Iris pigment epithelial cell (primary cell): ENCODE data around the gene ANTXR1.
"Not testable (repeated sequence)": the region's sequence is repeated elsewhere in the genome, so short reads cannot be mapped to it uniquely, and the experiment has no call there.

ENCODE experiments used
- DNase-seq: peaks from one replicate; pipeline ENCODE4 v3.0.0-alpha.2; 2011; ENCODE audit warnings: low read depth

ANTXR1 gene

GRCh38 chr2:69165091-69165880, 152.3 kb downstream of the ANTXR1 start:
- no peak for DNase-seq

- no peak for DNase-seq
These were observed 153.5 kb downstream of the ANTXR1 start for GRCh38 chr2:69166465-69166811.

DNA sequence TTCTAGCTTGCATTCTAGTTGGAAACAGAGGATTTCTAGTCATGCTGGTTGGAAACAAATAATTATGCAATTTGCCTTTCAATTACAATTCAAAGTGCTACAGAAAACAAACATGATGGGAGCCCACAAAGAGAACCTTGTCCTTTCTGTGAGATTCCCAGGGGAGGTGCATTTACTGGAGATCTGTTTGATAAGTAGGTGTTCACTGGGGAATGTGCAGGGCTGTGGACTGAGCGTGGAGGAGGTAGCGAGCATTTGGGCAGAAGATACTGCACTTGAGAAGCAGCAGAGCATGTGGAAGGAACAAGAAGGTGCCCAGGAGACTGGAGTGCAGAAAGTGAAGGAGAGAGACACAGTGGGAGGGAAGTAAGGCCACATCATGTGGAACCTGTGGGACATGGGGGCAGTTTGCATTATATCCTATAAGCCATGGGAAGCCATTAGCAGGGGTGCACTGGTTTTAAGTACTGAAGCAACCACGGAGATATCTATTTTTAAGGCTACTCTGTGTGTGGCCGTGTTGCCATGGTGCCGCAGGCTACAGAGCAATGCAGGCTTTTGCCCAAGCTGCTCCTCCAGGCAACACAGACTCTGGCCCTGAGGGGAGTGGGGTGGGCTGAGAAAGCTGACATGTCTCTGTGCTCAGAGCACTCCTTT, 154.0 kb downstream of the ANTXR1 start:
- no peak for DNase-seq

- no peak for DNase-seq
These were observed 154.5 kb downstream of the ANTXR1 start for GRCh38 chr2:69167469-69167822.

DNA sequence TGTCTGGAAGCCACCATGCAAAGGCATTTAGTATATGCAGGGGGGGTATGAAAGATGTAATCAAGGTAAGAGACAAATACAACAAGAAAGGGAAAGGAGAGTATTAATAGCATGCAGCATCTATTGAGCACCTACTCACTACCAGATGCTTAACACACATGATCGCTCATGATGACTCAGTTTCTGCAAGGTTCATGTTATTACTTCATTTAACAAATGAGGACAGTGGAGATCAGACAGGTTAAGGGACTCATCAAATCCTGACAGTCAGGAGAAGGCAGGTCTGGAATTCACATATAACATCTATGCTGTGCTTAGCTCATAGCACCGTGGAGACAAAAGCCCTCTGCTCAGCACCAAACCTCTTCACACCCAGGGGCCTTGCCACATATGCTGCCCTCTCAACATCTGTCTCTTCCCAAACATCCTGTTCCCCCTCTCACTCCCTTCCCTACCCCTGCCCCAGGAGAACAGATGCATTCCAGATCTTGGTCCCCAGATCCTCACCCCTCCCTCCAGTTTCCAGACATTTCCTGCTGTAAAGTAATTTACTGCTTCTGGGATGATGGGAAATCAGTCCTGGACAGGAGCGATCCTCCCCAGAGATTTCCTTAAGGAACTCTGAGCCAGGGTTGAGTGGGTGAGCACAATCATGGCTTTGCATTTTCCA, 155.3 kb downstream of the ANTXR1 start:
- DNase-seq = no peak

- DNase-seq = no peak
These were observed 156.1 kb downstream of the ANTXR1 start for GRCh38 chr2:69168950-69169654.

DNA sequence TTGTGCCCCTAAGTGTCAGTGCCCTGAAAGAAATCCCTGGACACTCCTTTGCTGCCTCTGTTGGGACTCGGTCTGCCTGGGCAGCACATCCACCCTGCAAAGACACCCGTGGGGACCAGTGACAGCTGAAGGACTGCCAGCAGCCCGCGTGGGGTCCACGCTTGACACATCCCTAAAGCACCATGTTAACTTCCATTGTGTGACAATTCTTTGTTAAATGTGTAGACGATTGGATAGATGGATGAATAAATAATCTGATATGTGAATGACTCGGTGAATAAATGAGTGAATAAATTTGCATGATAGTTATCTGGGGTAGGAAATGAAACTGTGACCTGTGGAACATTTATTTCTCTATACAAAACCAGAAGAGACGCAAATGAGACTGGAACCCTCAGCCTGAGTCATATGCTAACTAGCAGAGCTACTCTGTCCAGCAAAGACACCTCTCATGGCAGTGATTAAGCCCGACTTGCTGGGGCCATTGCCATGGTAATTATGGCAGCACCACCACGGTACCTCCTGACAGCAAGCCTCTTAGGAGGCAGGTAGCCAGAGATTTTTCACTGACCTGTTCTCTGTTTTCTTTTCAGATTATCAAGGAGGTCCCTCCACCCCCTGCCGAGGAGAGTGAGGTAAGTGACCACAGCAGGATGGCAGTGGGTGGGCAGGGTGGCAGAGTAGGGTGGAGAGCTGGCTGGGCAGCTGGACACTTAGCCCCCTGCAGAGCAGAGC, 156.8 kb downstream of the ANTXR1 start:
- no peak for DNase-seq

- DNase-seq = no peak
These were observed 157.7 kb downstream of the ANTXR1 start for GRCh38 chr2:69170661-69171060.

GRCh38 chr2:69171116-69171896, 158.3 kb downstream of the ANTXR1 start:
- no peak for DNase-seq

GRCh38 chr2:69171897-69172525, 159.0 kb downstream of the ANTXR1 start:
- DNase-seq = no peak

DNA sequence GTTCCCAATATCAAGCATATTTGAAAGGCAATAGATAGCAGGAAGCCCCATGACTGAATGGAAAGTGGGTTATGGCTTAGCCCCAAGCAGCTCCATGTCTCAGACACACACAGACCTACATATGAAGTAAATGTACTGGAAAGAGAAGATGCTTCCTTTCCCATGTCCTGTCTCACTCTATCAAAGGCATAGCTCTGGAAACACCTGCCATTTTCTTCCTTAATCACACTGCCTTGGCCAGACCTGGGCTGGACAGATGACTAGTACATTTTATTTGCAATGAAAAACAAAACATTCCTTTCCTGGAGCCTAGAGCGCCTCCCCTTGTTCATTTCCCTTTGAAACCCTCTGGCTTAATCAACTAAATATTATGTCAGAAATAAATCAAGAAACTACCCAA, 160.7 kb downstream of the ANTXR1 start:
- DNase-seq = no peak

- not testable (repeated sequence) for DNase-seq
These were observed 161.2 kb downstream of the ANTXR1 start for GRCh38 chr2:69174211-69174610.

- DNase-seq = peak; percentile 71
These were observed 163.1 kb downstream of the ANTXR1 start for GRCh38 chr2:69175790-69176715.

GRCh38 chr2:69177063-69177771, 164.2 kb downstream of the ANTXR1 start:
- peak; percentile 97 for DNase-seq

GRCh38 chr2:69177785-69178636, 165.0 kb downstream of the ANTXR1 start:
- DNase-seq = peak; percentile 99

GRCh38 chr2:69178756-69179155, 165.8 kb downstream of the ANTXR1 start:
- no peak for DNase-seq

DNA sequence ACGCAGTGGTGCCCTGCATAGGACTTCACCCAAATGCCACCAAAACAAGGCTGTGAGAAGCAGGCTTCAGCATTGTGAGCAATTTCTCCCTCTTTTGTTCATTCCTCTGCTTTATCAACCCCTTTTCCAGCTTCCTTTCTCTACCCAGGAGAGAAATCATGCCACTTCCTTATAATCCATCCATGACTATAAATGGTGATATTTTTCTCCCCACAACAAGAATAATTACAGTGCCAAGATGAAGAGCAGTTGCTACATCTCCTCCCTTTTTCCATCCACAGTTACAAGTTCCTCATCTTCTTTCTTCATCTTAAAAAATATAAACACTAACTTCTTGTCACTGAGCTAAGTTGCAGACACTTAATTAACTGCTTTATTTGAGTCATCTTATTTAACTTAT, 167.2 kb downstream of the ANTXR1 start:
- no peak for DNase-seq

GRCh38 chr2:69180974-69181373, 168.0 kb downstream of the ANTXR1 start:
- DNase-seq = no peak
